MM.1S (cell line): ENCODE results near the gene TKT.

ENCODE experiments used
- CTCF ChIP-seq: fragments of 300-600 bp; sonication (generic); IDR thresholded peaks from 2 replicates; pipeline ENCODE4 v1.5.1; 2016; ENCODE audit warnings: antibody characterized with exemption, low read length, mixed read lengths
- EZH2 ChIP-seq: fragments of 300-600 bp; sonication (generic); optimal IDR thresholded peaks from 2 replicates; pipeline ENCODE3; 2017; ENCODE audit warnings: low read depth, mild to moderate bottlenecking, antibody characterized with exemption, low read length, mixed read lengths
- EZH2phosphoT487 ChIP-seq: fragments of 300-600 bp; sonication (generic); IDR thresholded peaks from 2 replicates; pipeline ENCODE4 v1.6.1; 2018; ENCODE audit warnings: antibody characterized with exemption, low read length

DNA sequence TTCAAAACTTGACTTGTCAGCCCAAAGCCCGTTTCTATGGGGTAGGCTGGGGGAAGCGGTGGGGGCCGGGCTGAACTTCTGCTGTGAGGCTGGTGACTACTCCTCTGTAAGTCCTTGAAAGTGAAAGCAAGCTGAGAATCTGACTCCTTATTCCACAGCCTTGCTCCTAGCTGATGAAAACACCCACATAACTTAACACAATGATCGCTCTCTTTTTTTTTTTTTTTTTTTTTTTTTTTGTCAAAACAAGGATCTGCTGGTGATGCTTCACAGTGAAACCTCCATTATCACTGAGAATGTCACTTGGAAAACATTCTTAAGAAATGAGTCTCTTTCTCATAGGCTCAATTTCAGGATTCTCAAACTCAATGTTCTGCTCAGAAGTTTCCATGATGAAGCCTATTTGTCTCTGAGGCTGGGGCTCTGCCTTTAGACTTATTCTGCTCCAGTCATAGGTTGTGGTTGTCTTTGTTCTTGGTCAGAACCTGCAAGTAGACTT lies 31.4 kb upstream of the TKT start:
- no peak for TF ChIP-seq EZH2
- TF ChIP-seq CTCF = no peak
- no peak for TF ChIP-seq EZH2phosphoT487
